ENCODE results near the gene STAU1. TPM values are rescaled to one million over a fixed set of nuclear protein-coding genes. Genes with fewer than 3 reads are reported as not detected.
A peak's percentile ranks its signal among the peaks of the same experiment; 100 is the strongest.

Gene STAU1
- total RNA-seq, 1 donor from 2014 or later, result 79.7 TPM

DNA sequence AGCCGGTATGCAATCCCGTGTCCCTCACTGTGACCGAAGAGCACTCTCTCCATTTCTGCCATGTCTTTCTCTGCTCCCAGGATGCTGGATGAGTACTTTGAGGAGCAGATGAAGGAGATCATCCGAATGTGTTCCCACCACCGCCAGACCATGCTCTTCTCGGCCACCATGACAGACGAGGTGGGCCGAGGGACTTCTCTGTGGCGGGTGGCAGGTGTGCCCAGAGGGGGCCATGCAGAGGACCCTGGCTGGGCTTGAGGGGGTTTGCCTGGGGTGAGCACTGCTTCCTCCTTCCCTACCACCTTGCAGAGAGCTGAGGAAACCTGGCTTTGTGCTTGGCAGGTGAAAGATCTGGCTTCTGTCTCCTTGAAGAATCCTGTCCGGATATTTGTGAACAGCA is 45.1 kb upstream of the STAU1 start:
- Mint-ChIP-seq H3K9me3 (ENCODE audit: unreplicated experiment) (peaks cover 7% of the 10 kb centered on the region), H3K36me3 (ENCODE audit: unreplicated experiment) (peaks cover 9% of the 10 kb centered on the region), H3K27ac (ENCODE audit: unreplicated experiment) (peak overlapping the region; percentile 52), H3K4me3 (ENCODE audit: unreplicated experiment) (no peak overlapping the region), H3K4me1 (ENCODE audit: low read depth, unreplicated experiment) (peaks cover 26% of the 10 kb centered on the region), H3K27me3 (ENCODE audit: unreplicated experiment) (peaks cover 2% of the 10 kb centered on the region)
- TF ChIP-seq, protein P1, sequence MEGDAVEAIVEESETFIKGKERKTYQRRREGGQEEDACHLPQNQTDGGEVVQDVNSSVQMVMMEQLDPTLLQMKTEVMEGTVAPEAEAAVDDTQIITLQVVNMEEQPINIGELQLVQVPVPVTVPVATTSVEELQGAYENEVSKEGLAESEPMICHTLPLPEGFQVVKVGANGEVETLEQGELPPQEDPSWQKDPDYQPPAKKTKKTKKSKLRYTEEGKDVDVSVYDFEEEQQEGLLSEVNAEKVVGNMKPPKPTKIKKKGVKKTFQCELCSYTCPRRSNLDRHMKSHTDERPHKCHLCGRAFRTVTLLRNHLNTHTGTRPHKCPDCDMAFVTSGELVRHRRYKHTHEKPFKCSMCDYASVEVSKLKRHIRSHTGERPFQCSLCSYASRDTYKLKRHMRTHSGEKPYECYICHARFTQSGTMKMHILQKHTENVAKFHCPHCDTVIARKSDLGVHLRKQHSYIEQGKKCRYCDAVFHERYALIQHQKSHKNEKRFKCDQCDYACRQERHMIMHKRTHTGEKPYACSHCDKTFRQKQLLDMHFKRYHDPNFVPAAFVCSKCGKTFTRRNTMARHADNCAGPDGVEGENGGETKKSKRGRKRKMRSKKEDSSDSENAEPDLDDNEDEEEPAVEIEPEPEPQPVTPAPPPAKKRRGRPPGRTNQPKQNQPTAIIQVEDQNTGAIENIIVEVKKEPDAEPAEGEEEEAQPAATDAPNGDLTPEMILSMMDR (IDR thresholded peaks at IDR 0.05; ENCODE audit: partially characterized antibody, unreplicated experiment), result no peak
- DNase-seq, result no peak

DNA sequence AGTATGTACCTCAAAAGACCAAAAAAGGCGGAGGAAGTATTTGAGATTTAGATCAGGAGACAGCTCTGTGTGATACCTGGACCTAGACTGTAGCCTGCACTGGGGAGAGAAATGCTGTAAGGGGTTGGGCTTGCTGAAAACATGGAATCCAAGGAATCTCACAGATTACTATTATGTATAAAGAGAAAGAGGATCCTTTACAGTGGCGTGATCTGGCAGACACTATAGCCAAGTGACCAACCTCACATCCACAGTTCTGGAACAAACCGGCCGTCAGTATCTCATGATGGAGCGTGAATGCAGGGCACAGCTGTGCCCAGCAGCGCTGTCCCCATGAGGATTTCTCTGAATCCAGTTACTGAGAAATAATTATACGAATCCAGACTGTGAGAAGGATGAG is 43.3 kb upstream of the STAU1 start:
- Mint-ChIP-seq H3K4me3 (ENCODE audit: unreplicated experiment) (peak overlapping the region; percentile 53), H3K27me3 (ENCODE audit: unreplicated experiment) (peaks cover 2% of the 10 kb centered on the region), H3K9me3 (ENCODE audit: unreplicated experiment) (peaks cover 6% of the 10 kb centered on the region), H3K27ac (ENCODE audit: unreplicated experiment) (peak overlapping the region; percentile 85), H3K4me1 (ENCODE audit: low read depth, unreplicated experiment) (peaks cover 22% of the 10 kb centered on the region), H3K36me3 (ENCODE audit: unreplicated experiment) (peaks cover 9% of the 10 kb centered on the region)
- peak; percentile 29 for DNase-seq
- TF ChIP-seq, protein P1 (IDR thresholded peaks at IDR 0.05; ENCODE audit: partially characterized antibody, unreplicated experiment), result no peak

DNA sequence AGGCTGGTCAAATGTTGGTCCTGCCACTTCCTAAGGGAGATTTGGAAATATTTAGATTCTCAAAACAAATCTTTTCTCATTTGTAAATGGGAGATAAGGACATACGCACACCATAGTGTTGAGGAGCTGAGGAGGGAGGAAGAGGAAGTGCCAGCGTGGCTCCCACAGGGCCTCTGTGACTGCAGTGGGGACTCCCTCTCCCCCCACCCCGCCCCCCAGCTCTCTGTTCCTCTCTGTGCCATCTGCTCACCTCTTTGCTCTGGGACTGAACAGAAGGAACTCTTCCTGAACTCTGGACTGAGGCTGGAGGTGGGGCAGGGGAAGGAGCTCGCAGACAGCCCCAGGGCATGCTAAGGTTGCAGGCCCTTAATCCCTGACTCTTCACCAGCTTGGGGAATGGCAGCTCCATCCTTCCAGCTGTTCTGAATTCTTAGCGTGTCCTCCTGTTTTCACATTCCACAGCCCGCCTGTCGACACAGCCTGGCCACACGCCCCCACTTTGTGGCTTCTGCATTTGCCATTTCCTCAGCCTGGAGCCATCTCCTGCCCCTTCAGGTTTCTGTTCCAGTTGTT is 42.5 kb upstream of the STAU1 start:
- Mint-ChIP-seq H3K27ac (ENCODE audit: unreplicated experiment) (peak overlapping the region; percentile 85), H3K36me3 (ENCODE audit: unreplicated experiment) (peaks cover 9% of the 10 kb centered on the region)

DNA sequence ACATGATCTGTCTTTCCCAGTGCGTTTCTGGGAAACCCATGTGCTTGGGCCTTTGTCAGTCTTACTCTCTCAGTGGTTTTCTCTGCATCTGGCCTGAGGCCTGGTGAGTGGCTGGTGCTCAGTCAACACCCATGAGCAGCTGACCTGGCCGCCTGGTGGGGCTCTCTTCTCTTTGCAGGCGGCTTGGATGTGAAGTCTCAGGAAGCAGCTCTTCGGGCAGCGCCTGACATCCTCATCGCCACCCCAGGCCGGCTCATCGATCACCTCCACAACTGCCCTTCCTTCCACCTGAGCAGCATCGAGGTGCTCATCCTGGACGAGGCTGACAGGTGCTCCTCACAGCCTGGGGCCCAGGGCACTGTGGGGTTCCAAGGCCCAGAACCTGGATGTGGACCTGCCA is 41.9 kb upstream of the STAU1 start:
- TF ChIP-seq, protein P1 (IDR thresholded peaks at IDR 0.05; ENCODE audit: partially characterized antibody, unreplicated experiment), result no peak
- peak; percentile 33 for DNase-seq
- peaks cover 7% of the 10 kb centered on the region for H3K36me3 Mint-ChIP-seq (ENCODE audit: unreplicated experiment)
- peak overlapping the region; percentile 68 for H3K4me3 Mint-ChIP-seq (ENCODE audit: unreplicated experiment)
- peak overlapping the region; percentile 85 for H3K27ac Mint-ChIP-seq (ENCODE audit: unreplicated experiment)
- peaks cover 10% of the 10 kb centered on the region for H3K9me3 Mint-ChIP-seq (ENCODE audit: unreplicated experiment)
- H3K4me1 Mint-ChIP-seq (ENCODE audit: low read depth, unreplicated experiment), result peaks cover 22% of the 10 kb centered on the region
- peaks cover 3% of the 10 kb centered on the region for H3K27me3 Mint-ChIP-seq (ENCODE audit: unreplicated experiment)

More for the DNA sequence above, 42.5 kb upstream of the STAU1 start:
- TF ChIP-seq, protein P1 (IDR thresholded peaks at IDR 0.05; ENCODE audit: partially characterized antibody, unreplicated experiment), result no peak
- Mint-ChIP-seq H3K27me3 (ENCODE audit: unreplicated experiment) (peaks cover 3% of the 10 kb centered on the region), H3K4me1 (ENCODE audit: low read depth, unreplicated experiment) (peaks cover 22% of the 10 kb centered on the region), H3K4me3 (ENCODE audit: unreplicated experiment) (peak overlapping the region; percentile 68), H3K9me3 (ENCODE audit: unreplicated experiment) (peaks cover 10% of the 10 kb centered on the region)
- peak; percentile 60 for DNase-seq

DNA sequence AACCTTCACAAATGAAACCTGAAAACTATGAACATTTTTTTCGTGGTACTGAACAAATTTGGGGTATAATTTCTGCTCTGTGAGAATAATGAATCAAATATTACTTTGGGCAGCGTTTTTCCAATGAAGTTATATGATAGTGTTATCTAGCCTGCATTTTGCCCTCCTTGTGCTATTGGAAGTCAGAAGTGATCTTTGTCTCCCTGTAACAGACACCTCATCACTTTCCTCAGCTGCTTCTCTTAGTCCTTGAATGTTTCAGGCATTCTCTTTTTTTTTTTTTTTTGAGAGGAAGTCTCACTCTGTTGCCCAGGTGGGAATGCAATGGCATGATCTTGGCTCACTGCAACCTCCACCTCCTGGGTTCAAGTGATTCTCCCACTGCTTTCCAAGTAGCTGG is 41.2 kb upstream of the STAU1 start:
- TF ChIP-seq, protein P1 (IDR thresholded peaks at IDR 0.05; ENCODE audit: partially characterized antibody, unreplicated experiment), result no peak
- peak overlapping the region; percentile 38 for H3K27ac Mint-ChIP-seq (ENCODE audit: unreplicated experiment)
- DNase-seq, result no peak
- peaks cover 3% of the 10 kb centered on the region for H3K27me3 Mint-ChIP-seq (ENCODE audit: unreplicated experiment)
- H3K4me3 Mint-ChIP-seq (ENCODE audit: unreplicated experiment), result no peak overlapping the region
- peaks cover under 1% of the 10 kb centered on the region for H3K36me3 Mint-ChIP-seq (ENCODE audit: unreplicated experiment)
- peaks cover 22% of the 10 kb centered on the region for H3K4me1 Mint-ChIP-seq (ENCODE audit: low read depth, unreplicated experiment)
- H3K9me3 Mint-ChIP-seq (ENCODE audit: unreplicated experiment), result peaks cover 9% of the 10 kb centered on the region

Data from glutamatergic neuron (in vitro differentiated cells).